HUES48 (cell line): ENCODE results near the gene F8.
"Not testable (repeated sequence)": the region's sequence is repeated elsewhere in the genome, so short reads cannot be mapped to it uniquely, and the experiment has no call there.

Experiments
- H3K27ac ChIP-seq: one replicate; pipeline ENCODE4 v1.7.0; 2013; ENCODE audit warnings: low read depth, low read length, inconsistent platforms
- H3K27me3 ChIP-seq: 2 replicates; pipeline ENCODE4 v1.6.1; 2013; ENCODE audit warnings: mild to moderate bottlenecking, low read length; ENCODE audit not compliant: control insufficient read depth, insufficient read depth
- H3K36me3 ChIP-seq: 2 replicates; pipeline ENCODE4 v1.6.1; 2013; ENCODE audit warnings: low read length; ENCODE audit not compliant: control insufficient read depth, insufficient read depth
- H3K4me1 ChIP-seq: 2 replicates; pipeline ENCODE4 v1.6.1; 2013; ENCODE audit warnings: mild to moderate bottlenecking, low read length; ENCODE audit not compliant: control insufficient read depth, insufficient read depth
- H3K4me3 ChIP-seq: 2 replicates; pipeline ENCODE4 v1.5.1; 2013; ENCODE audit warnings: mild to moderate bottlenecking, low read depth, low read length
- H3K9ac ChIP-seq: 2 replicates; pipeline ENCODE4 v1.6.1; 2013; ENCODE audit warnings: mild to moderate bottlenecking, low read depth, low read length, moderate library complexity
- H3K9me3 ChIP-seq: 2 replicates; pipeline ENCODE4 v1.6.1; 2013; ENCODE audit warnings: low read length; ENCODE audit not compliant: control insufficient read depth, insufficient read depth

F8 gene

DNA sequence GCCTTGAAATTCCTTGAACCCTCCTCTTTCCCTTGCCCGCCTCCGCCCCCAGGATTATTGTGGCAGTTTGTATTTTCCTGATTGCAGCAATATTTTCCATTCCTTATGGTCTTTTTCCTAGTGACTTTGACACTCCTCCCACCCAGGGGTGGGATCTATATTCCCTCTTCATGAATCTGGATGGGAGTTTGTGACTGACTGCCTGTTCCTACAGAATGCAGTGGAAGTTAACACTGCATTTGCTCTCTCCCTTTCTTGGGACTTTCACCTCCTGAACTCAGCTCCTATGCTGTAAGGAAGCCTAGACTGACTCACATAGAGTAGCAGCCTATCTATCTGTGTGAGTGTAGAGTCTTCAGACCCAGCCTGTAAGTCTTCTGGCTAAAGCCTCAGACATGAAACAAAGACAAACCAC lies 6.4 kb upstream of the F8 start:
- Histone ChIP-seq H3K36me3 (0 out of 2 replicates have a peak, but pooled peaks cover 2% of the 10 kb centered on the region), H3K27me3 (no peaks in the 10 kb centered on the region), H3K27ac (no peak overlapping the region), H3K4me1 (peaks cover 7% of the 10 kb centered on the region; the same call in 1 of the 2 replicates), H3K9ac (no peak overlapping the region), H3K9me3 (peaks cover 18% of the 10 kb centered on the region), H3K4me3 (no peak overlapping the region)

DNA sequence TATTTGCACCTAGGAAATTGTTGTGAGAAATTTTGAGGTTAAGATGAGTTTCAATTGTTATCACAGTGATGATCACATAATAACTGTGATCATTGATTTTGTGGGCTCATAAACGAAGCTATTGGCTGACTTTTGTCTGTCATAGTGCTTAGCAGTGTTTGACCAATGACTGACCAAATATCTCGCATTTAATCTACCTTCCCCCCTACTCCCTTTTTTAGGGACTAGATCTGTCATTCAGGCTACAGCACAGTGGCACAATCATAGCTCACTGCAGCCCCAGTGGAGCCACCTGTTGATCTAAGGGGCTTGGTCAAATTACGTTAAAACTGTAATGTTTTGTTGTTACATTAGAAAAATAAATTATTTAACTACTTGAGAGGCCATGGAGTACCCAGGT lies 5.6 kb upstream of the F8 start:
- Histone ChIP-seq H3K27ac (peak overlapping the region; percentile 94), H3K27me3 (no peaks in the 10 kb centered on the region), H3K9me3 (peaks cover 13% of the 10 kb centered on the region; the same call in 1 of the 2 replicates), H3K36me3 (no peaks in the 10 kb centered on the region), H3K4me3 (peak overlapping the region; percentile 76), H3K9ac (no peak overlapping the region), H3K4me1 (peaks cover 7% of the 10 kb centered on the region; the same call in 1 of the 2 replicates)

DNA sequence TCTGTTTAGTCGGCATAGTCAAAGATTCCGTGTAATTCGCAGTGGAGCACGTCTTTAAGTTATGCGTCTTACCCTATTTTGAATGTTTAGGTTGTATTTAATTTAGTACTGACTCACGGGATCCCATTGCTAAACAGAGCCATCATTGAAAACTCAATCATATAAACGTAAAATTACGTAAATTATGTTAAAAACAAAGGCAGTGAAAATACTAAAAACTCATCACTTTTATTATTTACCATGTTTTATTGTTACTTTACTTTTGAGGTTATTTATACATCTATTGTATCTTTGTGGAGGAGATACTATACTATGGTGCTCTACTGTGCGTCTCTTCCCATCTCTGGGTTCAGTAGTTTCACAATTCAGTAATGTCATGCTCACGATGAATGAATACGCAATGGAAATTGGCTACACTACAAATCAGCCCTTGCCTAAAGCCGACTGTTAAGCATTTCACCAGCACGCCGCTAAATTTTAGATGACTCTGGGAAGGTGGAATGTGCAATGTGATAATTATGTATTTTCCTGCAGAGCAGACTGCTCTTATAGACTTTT lies 5.1 kb upstream of the F8 start:
- peak overlapping the region; percentile 90 for H3K9ac ChIP-seq
- peak overlapping the region; percentile 94 for H3K27ac ChIP-seq
- peaks cover 13% of the 10 kb centered on the region; the same call in 1 of the 2 replicates for H3K9me3 ChIP-seq
- peaks cover 7% of the 10 kb centered on the region; the same call in 1 of the 2 replicates for H3K4me1 ChIP-seq
- no peaks in the 10 kb centered on the region for H3K27me3 ChIP-seq
- H3K4me3 ChIP-seq: peak overlapping the region; percentile 76
- H3K36me3 ChIP-seq: no peaks in the 10 kb centered on the region

DNA sequence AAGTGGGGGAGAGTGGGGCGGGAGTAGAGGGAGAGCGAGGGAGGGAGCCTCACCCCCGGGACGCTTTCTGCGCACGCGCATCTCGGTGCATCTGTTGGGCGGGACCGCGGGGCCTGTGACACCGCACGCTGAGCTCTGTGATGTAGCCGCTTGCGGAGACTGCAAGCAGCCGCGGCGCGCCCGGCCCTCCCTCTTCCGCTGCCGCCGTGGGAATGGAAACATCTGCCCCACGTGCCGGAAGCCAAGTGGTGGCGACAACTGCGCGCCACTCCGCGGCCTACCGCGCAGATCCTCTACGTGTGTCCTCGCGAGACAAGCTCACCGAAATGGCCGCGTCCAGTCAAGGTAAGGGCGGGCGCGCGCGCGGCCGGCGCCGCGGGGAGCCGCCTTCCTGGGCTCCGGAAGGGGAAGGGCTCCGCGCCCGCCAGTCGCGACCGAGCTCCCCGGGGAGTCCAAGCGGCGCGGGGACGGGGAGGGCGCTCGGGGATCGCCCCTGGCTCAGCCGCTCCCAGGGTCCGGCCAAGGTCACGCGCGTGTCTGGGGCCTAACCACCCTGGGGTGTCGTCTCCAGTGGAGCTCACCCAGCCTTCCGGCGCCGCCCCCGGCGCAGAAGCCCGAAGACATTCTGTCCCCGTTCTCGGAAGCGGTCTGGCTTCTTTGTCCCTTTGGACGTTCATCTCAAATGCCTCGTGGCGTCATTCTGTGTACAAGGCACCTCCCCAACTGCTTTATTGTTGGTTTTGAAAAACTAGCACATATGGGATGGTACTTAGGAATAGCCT lies 4.4 kb upstream of the F8 start, which contains the start of gene FUNDC2:
Gene FUNDC2 (plus strand): TSS at position 118 of the 782 bp plus-strand sequence. CDS start 95 bp downstream, at position 213.
- no peaks in the 10 kb centered on the region for H3K27me3 ChIP-seq
- H3K36me3 ChIP-seq: no peaks in the 10 kb centered on the region
- H3K27ac ChIP-seq: peak within 1 kb of the TSS; percentile 94
- H3K9ac ChIP-seq: peak within 1 kb of the TSS; percentile 90
- H3K9me3 ChIP-seq: peaks cover 15% of the 10 kb centered on the region; the same call in 1 of the 2 replicates
- H3K4me1 ChIP-seq: peaks cover 7% of the 10 kb centered on the region; the same call in 1 of the 2 replicates
- peak within 1 kb of the TSS; percentile 76 for H3K4me3 ChIP-seq

DNA sequence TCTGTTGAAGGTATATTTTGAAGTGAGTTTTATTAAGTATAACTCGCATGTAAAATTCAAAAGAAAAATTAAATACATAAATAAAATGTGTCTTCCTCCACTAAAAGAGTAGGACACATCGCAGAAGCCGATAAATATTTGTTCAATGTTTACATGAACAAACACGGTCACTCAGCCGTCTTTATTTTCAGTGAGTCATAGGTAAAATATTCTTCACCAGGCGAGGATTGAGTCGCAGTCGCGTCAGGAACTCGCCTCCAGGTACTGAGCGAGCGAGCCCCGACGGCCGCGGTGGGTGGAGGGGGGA lies 3.9 kb upstream of the F8 start:
- Histone ChIP-seq H3K27ac (peak overlapping the region; percentile 94), H3K36me3 (no peaks in the 10 kb centered on the region), H3K9ac (peak overlapping the region; percentile 72), H3K4me3 (peak overlapping the region; percentile 76), H3K9me3 (peaks cover 18% of the 10 kb centered on the region; the same call in 1 of the 2 replicates), H3K27me3 (no peaks in the 10 kb centered on the region), H3K4me1 (peaks cover 7% of the 10 kb centered on the region; the same call in 1 of the 2 replicates)

DNA sequence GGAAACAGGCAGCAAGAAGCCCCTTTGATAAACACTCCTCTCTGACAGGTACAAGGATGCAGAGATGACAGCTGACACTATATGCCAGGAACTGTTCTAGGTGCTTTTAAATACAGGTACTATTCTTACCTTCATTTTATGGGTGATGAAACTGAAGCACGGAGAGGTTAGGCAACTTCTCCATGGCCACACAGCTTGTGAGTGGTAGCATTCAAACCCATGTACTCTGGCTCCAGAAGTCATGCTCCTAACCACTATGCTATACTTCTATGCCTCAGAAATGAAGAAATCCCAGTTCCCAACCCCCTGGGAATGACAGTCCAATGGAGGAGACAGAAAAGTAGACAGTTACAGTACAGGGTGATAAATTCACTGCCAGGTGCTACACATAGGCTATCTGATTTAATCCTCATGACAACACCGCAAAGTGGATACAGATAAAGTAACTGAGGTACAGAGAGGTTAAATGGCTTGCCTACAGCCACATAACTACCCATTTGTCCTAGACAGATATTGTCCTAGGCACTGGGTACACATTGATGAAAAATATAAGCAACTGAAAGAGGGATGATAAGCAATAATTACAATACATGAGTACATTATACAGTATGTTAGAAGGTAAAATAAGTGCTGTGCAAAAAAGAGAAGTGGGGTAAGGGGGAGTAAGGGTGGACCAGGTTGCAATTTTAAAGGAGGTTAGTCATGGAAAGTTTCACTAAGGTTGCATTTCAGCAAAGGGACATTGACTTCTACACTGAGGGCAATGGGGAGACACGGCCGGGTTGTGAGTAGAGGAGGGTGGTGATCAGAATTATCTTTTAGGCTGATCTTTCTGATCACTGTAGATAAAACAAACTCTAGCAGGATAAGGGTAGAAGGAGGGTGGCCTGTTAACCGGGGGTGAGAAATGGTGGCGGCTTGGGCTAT lies 1.6 kb upstream of the F8 start:
- Histone ChIP-seq H3K4me1 (peaks cover 7% of the 10 kb centered on the region; the same call in 1 of the 2 replicates), H3K9ac (no peak overlapping the region), H3K27me3 (no peaks in the 10 kb centered on the region), H3K27ac (no peak overlapping the region), H3K9me3 (peaks cover 20% of the 10 kb centered on the region; the same call in 1 of the 2 replicates), H3K36me3 (no peaks in the 10 kb centered on the region), H3K4me3 (no peak overlapping the region)

DNA sequence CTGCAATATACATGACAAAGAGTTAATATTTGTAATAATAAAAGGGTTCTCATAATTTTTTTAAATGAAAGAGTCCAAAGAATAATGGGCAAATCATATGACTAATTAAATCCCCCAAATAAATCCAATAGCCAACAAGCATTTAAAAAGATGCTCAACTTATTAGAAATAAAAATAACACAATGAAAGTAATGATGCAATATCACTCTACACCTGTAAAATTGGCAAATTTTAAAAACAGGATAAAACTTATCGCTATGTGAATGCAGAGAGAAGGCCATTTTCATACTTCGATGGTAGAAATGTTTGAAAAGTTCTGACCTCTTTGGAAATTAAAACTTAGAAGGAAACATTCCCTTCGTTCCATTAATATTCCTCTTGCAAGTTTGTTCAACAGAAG lies 1.9 kb downstream of the F8 start:
- peaks cover 26% of the 10 kb centered on the region for H3K9me3 ChIP-seq
- no peak overlapping the region for H3K4me3 ChIP-seq
- H3K9ac ChIP-seq: no peak overlapping the region
- no peak overlapping the region for H3K27ac ChIP-seq
- no peaks in the 10 kb centered on the region for H3K36me3 ChIP-seq
- no peaks in the 10 kb centered on the region for H3K27me3 ChIP-seq
- H3K4me1 ChIP-seq: no peaks in the 10 kb centered on the region

DNA sequence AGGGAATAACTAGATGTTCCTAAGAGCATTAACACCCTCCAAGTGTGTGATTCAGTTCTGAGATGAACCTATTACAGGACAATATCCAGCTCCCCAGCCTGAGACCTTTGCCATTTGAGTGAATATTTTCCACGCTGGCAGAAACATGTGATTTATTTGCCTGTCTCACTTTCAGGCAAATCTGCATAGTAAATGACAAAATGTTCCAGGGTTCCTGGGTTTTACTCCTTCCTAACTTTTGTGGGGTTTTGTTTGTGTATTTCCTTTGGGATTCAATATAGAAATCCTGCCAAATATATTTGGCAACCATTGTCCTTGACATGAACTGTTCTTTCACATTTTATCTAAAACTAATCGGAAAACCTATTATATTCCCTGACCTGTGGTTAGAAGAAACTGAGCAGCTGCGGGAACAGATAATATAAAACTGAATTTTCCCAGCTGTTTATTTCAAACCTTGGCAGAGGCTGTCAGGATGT lies 12.5 kb downstream of the F8 start:
- Histone ChIP-seq H3K27ac (no peak overlapping the region), H3K27me3 (no peaks in the 10 kb centered on the region), H3K4me3 (no peak overlapping the region), H3K36me3 (no peaks in the 10 kb centered on the region), H3K4me1 (no peaks in the 10 kb centered on the region), H3K9ac (no peak overlapping the region), H3K9me3 (peaks cover 22% of the 10 kb centered on the region)

DNA sequence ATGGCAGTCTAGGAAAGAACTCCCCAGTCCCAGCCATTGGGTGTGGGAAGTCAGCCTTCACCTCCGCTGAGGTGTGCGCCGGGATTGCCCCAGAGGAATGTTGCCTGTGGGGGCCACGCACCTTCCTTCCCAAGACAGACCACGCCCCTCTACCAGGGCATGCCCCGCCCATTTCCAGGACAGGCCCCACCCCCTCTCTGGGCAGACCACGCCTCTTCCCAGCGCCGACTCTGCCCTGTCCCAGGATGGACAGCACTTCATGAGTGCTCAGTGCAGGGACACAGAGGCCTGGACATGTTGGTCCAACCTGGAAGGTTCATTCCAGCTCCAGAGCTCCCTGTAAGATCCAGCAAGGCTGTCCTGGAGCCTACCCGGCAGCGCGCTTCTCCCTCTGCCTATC lies 13.9 kb downstream of the F8 start:
- not testable (repeated sequence) for H3K36me3 ChIP-seq, H3K4me3 ChIP-seq, H3K27ac ChIP-seq, H3K27me3 ChIP-seq, H3K9ac ChIP-seq, H3K4me1 ChIP-seq
- peaks cover 24% of the 10 kb centered on the region for H3K9me3 ChIP-seq

DNA sequence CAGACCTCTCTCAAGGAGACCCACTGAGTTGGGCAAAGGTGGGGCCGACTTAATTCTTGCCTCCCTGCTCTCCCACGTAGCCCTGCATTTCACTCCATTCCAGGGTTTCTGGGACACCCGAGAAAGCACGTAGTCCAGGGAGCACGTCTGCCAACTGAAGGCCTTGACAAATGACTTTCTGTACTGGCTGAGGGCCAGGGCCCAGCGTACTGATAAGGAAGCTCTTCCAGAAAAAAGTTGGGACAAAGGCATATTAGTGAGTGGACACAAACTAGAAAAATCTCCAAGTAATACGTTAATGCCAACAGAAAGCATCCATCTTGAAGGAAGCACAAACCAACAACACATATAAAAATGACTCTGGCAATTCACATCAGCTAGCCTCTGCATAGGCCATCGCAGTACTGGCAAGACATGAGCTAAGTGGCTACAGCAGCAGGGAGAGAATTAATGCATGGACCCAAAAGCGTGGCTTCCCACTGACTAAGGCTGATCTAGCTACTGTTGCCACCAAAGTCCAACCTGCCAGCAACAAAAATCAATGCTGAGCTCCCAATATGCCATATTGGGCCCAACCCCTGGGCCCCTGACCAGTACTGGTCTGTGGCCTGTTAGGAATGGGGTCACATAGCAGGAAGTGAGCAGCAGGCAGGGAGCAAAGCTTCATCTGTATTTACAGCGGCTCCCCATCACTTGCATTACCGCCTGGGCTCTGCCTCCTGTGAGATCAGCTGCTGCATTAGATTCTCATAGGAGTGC lies 15.4 kb downstream of the F8 start:
- not testable (repeated sequence) for H3K9ac ChIP-seq, H3K4me3 ChIP-seq, H3K36me3 ChIP-seq, H3K27me3 ChIP-seq, H3K27ac ChIP-seq, H3K4me1 ChIP-seq
- H3K9me3 ChIP-seq: peaks cover 32% of the 10 kb centered on the region
